GM18526 (cell line): ENCODE results near the gene ANGPTL2.

Experiments used
- POLR2A ChIP-seq: IDR thresholded peaks from 3 replicates; pipeline ENCODE4 v1.6.1; 2011; ENCODE audit not compliant: insufficient read length; ENCODE audit errors: extremely low read depth

ANGPTL2 gene

DNA sequence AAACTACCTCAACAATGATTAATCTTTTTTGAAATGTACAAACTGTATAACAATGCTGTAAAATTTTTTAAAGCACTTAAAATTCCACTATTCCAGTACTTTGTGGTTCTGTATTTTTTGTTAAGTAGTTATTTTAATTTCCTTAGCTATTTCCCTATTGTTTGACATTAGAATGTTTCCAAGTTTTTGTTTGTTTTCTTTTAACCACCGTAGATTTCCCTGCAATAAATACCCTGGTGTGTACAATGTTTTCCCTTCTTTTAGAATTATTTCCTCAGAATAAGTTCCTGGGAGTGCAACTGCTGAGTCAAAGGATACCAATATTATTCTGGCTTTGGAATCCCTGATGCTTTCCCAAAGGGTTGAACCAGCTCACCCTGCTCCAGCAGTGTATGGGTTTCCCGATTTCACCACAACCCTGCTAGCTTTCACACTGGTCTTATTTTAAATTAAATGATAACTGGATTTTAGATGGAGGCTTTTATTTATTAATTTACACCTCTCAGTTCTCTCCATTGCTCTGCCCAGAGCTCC lies 20.6 kb upstream of the ANGPTL2 start:
- no peak for TF ChIP-seq POLR2A

DNA sequence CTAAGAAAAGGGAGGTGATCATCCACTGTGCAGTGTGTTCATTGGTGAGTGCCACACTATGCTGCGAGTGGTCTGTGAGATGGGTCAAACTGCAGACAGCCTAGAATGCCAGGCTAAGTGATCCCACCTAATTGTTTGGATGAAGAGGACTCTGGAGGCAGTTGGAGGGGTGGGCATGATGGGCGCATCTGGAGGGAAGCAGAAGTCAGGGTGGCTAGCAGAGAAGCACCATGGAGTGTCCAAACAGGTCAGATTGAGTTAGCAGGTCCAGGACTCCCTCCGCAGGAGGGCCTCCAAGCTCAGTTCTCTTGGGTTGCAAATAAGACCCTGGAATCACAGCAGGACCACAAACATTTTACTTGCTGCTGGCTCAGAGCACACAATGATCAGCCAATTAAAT lies 19.9 kb upstream of the ANGPTL2 start:
- TF ChIP-seq POLR2A, result no peak

- no peak for TF ChIP-seq POLR2A
These were observed 18.6 kb upstream of the ANGPTL2 start for GRCh38 chr9:127140842-127141675.

- no peak for TF ChIP-seq POLR2A
These were observed 17.7 kb upstream of the ANGPTL2 start for GRCh38 chr9:127140181-127140580.

DNA sequence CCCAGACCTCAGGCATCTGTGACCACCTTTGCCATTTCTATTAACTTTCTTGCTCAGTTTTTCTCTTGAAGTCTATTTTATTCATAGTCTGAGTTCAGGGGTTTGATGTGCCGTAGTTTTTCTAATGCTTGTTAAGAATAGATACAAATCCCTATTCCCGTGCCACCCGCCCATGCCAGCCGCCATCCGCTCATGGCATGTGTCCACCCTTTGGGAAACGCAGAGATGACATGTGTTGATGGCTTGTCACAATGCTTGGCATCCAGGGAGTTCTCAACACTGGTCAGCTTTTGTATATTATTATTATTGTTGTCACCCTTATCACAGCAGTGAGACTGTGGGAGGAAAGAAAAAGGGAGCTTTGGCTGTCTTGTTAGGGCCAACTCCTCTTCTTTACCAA lies 17.3 kb upstream of the ANGPTL2 start:
- TF ChIP-seq POLR2A, result no peak

DNA sequence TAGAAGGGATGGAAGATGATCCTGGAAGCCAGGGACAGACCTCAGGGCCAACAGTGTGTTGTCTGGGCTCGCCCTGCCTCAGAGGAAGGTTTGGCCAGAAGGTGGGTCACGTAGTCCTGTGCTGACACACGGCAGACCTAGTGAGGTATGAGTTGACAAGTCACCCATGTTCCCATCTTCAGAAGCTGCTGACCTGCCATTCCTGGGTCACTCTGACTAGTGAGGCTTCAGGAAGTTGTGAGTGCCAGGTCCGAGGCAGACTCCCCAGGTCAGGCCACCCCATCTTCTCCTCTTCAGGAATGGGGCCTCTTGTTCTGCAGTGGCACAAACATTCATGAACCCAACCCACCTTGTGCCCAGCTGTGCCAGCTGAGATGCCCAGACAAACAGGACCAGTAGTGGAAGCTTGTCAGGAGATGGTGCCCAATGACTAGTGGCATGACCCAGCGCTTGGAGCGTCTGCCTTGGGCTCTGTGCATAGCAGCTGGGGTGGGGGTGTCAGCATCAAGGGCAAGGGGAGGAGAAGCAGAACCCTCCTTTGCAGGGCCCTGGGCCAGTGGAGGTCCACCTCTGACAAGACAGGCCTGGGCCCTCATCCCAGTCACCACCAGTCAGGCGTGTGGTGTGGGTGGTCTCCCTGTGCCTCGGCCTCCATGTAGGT lies 16.8 kb upstream of the ANGPTL2 start:
- no peak for TF ChIP-seq POLR2A

DNA sequence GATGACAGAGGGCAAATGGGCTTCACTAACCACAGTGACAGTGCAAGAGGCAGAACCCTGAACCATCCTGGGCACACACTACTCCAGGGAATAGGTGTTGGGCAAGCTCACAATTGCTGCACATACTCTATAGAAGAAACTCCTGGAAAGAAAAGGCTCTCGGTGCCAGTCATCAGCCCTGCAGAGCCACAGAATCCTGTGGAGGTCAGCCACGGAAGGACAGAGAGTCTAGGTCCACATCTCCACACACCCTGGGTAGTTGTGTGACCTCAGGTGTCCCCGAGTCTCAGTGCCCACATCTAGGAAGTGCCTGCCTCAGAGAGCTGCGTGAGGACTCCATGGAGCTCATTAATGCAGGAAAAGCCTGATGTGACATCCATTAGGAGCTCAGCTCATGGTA lies 16.0 kb upstream of the ANGPTL2 start:
- TF ChIP-seq POLR2A, result no peak

GRCh38 chr9:127137640-127138360 lies 15.4 kb upstream of the ANGPTL2 start:
- no peak for TF ChIP-seq POLR2A

GRCh38 chr9:127136880-127137639 lies 14.6 kb upstream of the ANGPTL2 start:
- no peak for TF ChIP-seq POLR2A

DNA sequence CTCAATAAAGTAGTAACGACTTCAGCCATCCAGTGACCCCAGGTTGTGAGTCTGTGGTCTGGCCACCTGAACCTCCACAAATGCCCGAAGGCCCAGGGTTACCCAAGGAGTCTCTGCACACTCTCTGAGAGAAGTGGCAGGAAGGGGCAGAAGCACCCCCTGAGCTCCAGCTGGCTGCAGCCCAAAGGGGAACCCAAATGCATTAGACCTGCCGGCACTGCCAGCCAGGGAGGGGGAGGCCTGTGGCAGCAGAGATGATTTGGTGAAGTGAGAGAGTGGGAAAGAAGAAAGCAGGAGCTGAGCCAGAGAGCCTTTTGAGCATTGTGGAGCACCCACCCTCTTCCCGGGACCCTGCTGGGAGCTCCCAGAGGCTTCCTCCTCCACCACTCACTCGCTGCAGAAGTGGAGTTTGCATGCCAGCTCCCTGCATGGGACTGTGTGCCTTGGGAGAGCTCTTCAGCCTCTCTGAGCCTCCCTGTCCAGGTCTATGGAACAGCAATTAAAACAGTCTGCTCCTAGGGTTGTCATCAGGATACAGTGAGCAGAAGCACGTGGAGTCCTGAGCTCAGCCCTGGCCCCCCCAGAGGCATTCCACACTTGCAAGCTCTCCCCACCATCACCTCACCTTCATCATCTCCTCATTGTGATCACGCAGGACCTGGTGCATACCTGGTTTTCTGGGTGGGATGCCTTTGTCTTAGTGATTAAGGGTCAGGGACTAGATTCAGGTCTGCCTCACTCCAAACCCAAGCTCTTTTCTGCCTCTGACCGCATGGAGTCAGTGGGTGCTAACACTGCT lies 13.8 kb upstream of the ANGPTL2 start:
- no peak for TF ChIP-seq POLR2A

- TF ChIP-seq POLR2A, result no peak
These were observed 12.8 kb upstream of the ANGPTL2 start for GRCh38 chr9:127135056-127135745.

GRCh38 chr9:127133739-127134167 lies 11.3 kb upstream of the ANGPTL2 start:
- TF ChIP-seq POLR2A, result no peak

GRCh38 chr9:127132921-127133647 lies 10.6 kb upstream of the ANGPTL2 start:
- no peak for TF ChIP-seq POLR2A
